Measurements from ENCODE around the gene BCAS3.

Gene BCAS3

DNA sequence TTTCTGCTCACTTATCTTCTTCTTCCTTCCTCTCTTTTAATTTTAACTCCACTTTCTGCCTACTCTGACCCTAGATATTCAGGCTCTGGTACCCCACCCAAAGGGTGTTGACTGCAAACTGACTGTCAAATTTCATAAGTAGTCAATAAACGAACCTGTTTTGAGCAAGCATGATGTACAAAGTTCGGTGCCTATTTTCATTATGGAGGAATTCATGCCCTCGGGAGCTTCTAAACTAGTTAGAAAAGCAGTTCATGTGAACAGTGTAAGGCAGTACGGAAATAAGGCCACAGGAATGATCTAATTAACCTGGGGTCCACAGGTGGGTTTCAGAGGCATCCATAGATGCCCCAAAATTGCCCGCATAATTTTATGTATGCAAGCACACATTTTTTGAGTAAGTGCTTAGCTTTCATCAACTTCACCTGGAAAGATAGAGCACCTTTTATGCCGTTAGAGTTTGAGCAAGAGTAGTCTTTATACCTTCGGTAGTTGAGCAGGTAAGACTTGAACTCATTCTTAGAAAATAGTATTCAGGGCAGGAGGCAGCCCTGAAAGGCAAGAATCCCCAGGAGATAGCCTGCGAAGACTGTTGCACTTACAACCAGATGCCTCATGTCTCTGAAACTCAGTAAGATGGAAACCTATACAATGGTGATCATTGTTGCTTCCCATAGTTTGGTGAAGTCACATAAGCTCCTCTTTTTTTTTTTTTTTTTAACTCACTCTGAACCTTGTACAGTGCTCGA is 685.4 kb downstream of the BCAS3 start:
- TF ChIP-seq POLR2A (IDR thresholded peaks at IDR 0.05; ENCODE audit: low read length) (no peak), GATA1 (IDR thresholded peaks at IDR 0.05; ENCODE audit: low read depth, low read length) (no peak)
- DNase-seq: no peak

DNA sequence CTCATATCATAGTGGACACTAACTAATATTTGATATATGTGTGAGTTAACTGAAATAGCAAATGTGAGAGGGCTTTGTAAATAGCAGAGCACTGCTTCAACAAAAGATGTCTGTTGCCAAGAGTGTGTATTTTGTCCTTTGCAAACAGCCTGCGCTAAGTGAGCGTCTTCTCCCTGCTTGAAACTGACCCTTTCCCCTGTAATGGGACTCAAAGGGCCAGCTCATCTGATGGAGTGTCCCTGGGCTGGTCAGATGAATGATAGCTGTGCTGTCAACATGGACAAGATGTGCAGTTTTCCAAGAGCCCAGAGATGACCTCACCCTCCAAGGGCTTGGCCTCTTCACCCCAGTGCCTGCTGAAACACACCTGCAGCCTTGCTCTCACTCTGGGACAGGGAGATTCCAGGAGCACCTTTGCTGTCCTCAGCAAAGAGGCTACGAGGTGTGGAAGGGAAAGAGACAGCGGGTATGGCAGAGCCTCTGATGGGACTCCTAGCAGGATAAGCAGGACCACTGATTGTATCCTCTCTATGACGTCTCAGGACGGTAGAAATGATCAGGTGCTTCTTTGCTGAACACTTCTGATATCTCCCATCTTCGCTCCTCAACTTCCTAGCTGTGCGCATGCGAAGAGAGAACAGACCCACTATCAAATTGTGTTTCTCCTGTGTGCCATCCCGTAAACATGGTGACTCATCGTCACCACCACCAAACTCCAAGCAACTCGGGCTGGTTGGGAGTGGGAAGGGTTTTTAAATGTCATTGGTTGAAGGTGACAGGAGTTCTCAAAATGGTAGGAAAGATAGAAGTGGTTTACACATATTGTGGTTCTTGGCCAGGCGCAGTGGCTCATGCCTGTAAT is 686.2 kb downstream of the BCAS3 start:
- TF ChIP-seq GATA1 (IDR thresholded peaks at IDR 0.05; ENCODE audit: low read depth, low read length) (no peak), POLR2A (IDR thresholded peaks at IDR 0.05; ENCODE audit: low read length) (no peak)
- no peak for DNase-seq

DNA sequence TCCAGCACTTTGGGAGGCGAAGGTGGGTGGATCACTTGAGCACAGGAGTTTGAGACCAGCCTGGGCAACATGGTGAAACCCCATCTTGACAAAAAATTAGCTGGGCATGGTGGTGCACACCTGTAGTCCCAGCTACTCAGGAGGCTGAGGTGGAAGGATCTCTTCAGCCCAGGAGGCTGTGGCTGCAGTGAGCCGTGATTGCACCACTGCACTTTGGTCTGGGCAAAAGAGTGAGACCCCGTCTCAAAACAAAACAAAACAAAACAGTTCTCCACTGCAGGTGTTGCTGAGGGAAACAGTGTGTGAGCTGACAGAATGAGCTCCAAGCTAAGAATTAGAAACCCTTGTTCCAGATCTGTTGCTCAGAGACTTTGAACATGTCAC is 686.8 kb downstream of the BCAS3 start:
- DNase-seq: no peak
- TF ChIP-seq GATA1 (IDR thresholded peaks at IDR 0.05; ENCODE audit: low read depth, low read length) (no peak), POLR2A (IDR thresholded peaks at IDR 0.05; ENCODE audit: low read length) (no peak)

DNA sequence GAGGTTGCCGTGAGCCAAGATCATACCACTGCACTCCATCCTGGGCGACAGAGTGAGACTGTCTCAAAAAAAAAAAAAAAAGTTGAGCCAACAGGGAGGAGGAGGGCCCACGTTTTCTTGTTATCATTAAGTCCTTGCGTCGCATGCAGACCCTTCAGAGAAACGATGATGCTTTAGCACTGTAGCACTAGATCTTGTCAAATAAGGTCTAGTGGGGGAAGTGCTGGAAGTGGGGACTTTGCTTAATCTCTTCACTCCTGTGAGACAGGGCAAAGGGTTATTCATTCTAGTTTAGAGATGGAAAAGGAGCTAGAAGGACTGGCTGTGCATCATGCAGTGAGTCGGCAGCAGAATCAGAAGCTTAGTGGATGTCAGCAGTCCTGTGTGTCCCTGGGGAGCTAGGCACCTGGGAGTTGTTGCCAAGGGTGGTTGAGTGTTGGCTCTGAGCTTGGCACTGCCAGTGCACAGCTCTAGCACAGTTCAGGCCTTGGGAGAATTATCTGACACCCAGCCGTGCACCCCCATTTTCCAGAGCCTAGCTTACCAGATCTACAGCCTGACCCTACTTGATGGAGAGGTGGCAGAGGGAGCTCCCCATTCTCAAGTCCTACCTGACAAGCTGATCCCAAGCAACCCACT is 688.5 kb downstream of the BCAS3 start:
- no peak for TF ChIP-seq POLR2A (IDR thresholded peaks at IDR 0.05; ENCODE audit: low read length)
- TF ChIP-seq GATA1 (IDR thresholded peaks at IDR 0.05; ENCODE audit: low read depth, low read length): no peak
- DNase-seq: no peak

DNA sequence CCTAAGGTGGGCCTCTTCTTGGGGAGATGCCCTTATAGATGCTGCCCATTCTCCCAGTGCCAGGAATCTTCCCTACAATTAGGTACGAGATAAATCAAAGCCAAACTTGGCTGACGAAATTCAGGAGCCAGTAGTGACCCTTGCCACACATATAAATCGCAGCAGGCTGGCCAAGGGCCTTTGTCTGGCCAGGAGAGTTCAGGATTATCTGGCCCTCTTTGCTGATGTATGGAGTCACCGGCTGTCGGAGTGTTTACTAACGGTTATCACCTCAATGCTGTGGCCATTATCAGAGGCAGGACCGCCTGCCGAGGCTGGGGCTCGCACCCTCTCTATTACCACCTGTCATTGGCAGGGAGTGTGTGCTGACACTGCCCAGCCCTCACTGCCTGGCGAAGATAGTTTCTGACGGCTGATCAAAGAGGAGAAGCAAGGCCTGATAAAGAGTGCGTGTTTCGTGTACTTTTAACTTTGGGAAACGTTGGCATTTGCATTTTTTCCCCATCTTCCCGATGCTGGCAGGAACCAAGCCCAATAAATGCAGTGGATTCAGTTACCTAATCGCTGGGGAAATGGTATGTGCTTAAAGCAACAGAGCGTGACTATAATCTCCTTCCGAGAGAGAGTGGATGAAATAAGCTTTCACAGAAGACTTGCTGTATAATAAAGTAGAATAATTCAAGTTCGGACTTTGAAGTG is 689.2 kb downstream of the BCAS3 start:
- DNase-seq: no peak
- TF ChIP-seq POLR2A (IDR thresholded peaks at IDR 0.05; ENCODE audit: low read length) (no peak), GATA1 (IDR thresholded peaks at IDR 0.05; ENCODE audit: low read depth, low read length) (no peak)

DNA sequence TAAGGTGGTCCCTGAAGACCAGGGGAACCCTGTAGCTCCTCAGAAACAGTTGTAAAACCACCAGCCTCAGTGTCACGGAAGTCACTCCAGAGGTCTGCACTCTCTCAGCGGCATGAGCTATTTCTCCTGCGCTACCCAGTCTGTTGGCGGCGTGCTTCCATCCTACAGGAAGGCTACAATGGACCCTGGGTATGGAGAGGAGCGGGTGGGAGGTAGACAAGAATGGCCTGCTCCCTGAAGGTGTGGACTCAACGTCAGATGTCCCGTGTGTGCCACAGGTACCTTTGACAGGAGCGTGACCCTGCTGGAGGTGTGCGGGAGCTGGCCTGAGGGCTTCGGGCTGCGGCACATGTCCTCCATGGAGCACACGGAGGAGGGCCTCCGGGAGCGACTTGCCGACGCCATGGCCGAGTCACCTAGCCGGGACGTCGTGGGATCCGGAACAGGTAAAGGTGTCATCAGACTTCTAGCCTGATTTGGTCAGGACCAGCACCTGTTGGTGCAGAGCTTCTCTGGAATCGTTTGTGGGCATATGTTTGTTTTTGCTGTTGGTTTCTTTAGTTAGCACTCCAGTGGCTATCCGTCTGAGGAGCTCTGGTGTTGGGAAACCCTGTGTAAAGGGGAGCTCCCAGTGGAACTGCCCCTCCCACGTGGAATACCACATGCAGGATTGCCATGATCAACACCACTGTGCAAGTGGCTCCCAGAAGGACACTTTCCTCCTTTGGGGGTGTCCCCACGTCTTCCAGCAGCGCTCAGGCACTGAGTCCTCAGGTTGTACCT is 690.6 kb downstream of the BCAS3 start:
- TF ChIP-seq POLR2A (IDR thresholded peaks at IDR 0.05; ENCODE audit: low read length) (no peak), GATA1 (IDR thresholded peaks at IDR 0.05; ENCODE audit: low read depth, low read length) (no peak)

DNA sequence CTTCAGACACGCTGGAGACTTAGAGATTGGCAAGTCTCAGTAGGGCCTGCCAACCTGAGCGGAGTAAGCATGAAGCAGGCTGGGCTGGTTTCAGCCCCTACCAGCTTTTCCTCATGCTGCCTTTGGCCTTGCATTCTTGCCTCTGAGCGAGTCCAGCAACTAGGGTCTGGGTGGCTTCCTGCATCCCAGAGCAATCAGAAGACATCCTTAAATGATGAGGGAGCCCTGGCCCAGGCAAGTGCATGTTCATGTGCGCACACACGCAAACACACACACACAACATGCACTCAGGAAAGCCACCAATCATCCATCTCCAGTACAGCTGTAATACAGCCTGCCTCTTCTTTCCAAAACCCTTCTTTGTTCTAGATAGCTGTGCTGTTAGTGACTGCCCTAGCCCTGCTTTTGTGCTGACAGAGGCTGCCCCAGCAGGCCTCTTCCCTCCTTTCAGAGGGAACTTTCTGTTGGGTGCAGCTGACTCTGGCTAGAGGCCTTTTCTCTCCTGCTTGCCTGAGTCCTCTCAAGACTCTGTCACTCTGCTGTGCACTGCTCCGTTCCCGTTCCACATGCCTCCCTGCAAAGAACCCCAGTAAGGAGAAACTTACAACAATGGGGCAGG is 691.3 kb downstream of the BCAS3 start:
- TF ChIP-seq GATA1 (IDR thresholded peaks at IDR 0.05; ENCODE audit: low read depth, low read length): no peak
- TF ChIP-seq POLR2A (IDR thresholded peaks at IDR 0.05; ENCODE audit: low read length): no peak
- no peak for DNase-seq

More for the DNA sequence above, 690.6 kb downstream of the BCAS3 start:
- DNase-seq: no peak

DNA sequence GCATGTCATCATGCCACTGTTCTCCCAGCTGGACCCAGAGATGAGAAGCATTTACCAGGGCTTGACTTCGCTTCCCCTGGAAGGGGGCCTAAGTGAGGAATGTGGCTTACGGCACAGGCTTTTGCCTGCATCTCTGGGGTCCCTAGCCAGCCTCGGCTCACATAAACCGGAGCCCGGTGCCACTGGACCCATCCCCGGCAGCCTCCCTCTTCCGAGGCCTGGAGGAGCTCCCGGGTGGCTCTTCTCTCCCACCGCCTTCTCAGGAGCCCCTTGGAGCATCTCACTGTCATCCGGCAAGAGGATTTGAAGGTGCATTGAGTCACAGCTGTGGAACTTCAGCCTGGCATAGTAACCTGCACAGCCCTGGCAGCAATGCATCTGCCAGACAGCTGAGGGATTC is 692.1 kb downstream of the BCAS3 start:
- DNase-seq: no peak
- no peak for TF ChIP-seq GATA1 (IDR thresholded peaks at IDR 0.05; ENCODE audit: low read depth, low read length)
- no peak for TF ChIP-seq POLR2A (IDR thresholded peaks at IDR 0.05; ENCODE audit: low read length)

DNA sequence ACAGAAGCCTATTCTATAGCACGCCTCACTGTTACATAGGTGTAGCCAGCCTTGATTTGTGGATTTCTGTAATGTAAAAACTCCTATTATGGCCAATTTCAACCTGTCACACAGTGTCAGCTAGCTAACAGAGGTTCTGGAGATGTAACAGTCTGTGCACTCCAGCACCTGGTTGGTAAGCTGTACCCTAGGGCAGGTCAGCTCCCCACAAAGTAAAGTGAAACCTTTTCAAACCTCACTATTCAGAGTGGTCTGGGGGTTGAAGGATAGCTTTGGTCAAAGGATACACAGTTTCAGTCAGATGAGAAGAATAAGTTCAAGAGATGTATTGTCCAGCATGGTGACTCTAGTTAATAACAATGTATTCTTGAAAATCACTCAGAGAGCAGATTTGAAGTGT is 693.5 kb downstream of the BCAS3 start:
- TF ChIP-seq POLR2A (IDR thresholded peaks at IDR 0.05; ENCODE audit: low read length): no peak
- no peak for TF ChIP-seq GATA1 (IDR thresholded peaks at IDR 0.05; ENCODE audit: low read depth, low read length)
- no peak for DNase-seq

DNA sequence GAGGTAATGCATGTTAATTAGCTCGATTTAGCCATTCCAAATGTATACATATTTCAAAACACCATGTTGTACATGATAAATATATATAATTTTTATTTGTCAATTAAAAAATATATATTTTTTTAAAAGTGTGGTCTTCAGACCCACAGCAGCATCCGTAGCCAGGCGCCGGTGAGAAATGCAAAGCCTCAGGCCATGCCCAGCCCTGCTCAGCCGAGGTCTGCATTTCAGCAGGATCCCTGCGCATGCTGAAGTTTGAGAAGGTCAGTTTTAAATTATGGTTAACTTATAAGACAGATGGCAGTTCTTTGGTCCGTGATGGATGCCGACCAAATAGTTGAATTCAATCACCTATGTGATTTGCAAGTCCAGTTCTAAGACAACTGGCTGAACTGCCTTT is 694.0 kb downstream of the BCAS3 start:
- no peak for TF ChIP-seq GATA1 (IDR thresholded peaks at IDR 0.05; ENCODE audit: low read depth, low read length)
- TF ChIP-seq POLR2A (IDR thresholded peaks at IDR 0.05; ENCODE audit: low read length): no peak

DNA sequence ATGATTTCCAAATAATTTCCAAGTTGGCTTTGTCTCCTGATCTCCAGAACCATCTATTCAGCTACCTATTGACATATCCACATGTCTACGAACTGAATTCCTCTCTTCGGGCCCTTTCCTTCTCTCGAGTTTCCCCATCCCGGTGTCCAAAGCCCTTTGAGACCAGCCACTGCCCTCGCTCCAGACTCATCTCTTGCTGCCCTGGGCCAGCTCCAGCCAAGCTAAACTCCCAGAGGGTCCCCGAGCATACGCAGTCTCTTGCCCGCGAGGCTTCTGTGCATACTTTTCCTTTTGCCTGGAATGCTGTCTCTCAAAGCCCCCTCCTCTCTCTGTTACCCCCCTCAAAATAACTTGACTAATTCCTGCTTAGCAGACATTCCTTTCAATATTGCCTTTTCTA is 694.8 kb downstream of the BCAS3 start:
- TF ChIP-seq POLR2A (IDR thresholded peaks at IDR 0.05; ENCODE audit: low read length): no peak
- no peak for TF ChIP-seq GATA1 (IDR thresholded peaks at IDR 0.05; ENCODE audit: low read depth, low read length)
- DNase-seq: no peak

More for the DNA sequence above, 694.0 kb downstream of the BCAS3 start:
- DNase-seq: no peak

DNA sequence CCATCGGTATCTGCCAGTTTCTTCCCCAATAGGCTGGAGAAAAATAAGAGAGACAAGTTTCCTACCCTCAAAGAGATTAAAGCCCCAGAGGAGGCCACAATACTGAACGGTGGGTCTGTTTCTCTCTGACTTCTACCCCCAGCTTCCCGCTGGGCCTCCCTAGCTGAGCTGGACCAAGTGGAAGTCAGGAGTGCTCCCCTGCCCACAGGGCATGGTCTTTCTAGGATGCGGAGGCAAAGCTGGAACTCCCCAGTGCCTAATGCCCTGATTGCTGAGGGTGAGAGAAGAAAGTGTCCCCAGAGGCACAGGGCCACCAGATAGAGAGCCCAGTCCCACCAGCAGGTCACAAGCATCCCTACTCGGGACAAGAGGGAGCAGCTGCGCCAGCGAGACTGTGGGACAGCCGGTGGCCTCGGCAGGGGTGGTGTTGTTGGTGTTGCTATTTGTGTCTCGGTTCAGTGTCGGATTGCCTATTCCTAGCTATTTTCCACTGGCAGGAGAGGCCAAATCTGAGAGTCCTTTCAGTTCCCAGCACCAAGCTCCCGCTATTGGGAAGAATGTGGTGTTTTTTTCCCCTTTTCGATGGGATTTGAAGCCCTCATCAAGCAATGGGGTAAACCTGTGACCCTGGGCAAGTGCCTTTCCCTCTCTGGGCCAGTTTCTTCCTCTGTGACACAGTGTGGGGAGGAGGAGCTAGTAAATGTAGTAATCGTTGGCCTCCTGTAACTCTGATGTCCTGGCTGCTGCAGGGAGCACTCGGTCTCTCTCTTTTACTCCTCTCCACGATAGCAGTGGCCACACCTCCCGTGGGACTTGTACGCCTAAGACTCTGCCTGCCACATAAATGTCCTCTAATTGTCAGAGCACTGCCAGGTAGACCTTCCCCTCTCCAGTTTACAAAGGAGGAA is 699.5 kb downstream of the BCAS3 start:
- DNase-seq: no peak
- TF ChIP-seq GATA1 (IDR thresholded peaks at IDR 0.05; ENCODE audit: low read depth, low read length) (no peak), POLR2A (IDR thresholded peaks at IDR 0.05; ENCODE audit: low read length) (no peak)

All from erythroblast (primary cell).